SK-N-SH treated with all-trans-retinoic acid at 6 μM for 48 hours (cell line): ENCODE data around the gene DUSP18.
"Not testable (repeated sequence)": the region's sequence is repeated elsewhere in the genome, so short reads cannot be mapped to it uniquely, and the experiment has no call there.

Source experiments
- ATAC-seq: fragments of 200-7000 bp; cut with Tn5 transposase; 3 replicates; pipeline ENCODE4 v1.9.1; 2020; ENCODE audit warnings: mild to moderate bottlenecking, moderate library complexity
- ARNTL ChIP-seq: fragments of 450-650 bp; formaldehyde crosslinking; IDR thresholded peaks from 2 replicates; pipeline ENCODE4 v1.5.0; 2020; ENCODE audit warnings: low read depth, mild to moderate bottlenecking, moderate library complexity, borderline replicate concordance
- BACH2 ChIP-seq: fragments of 250-450 bp; sonication (Bioruptor Pico); IDR thresholded peaks from 2 replicates; pipeline ENCODE4 v1.9.0; 2021; ENCODE audit warnings: mild to moderate bottlenecking, borderline replicate concordance
- CSDC2 ChIP-seq: fragments of 250-450 bp; sonication (Bioruptor Pico); IDR thresholded peaks from 2 replicates; pipeline ENCODE4 v1.5.0; 2020; ENCODE audit warnings: mild to moderate bottlenecking, moderate library complexity
- ESRRG ChIP-seq: fragments of 250-450 bp; sonication (Bioruptor Pico); IDR thresholded peaks from 2 replicates; pipeline ENCODE4 v1.6.1; 2021; ENCODE audit warnings: mild to moderate bottlenecking
- ISL1 ChIP-seq: fragments of 250-450 bp; sonication (Bioruptor Pico); IDR thresholded peaks from 2 replicates; pipeline ENCODE4 v2.1.2; 2022; ENCODE audit warnings: mild to moderate bottlenecking, moderate library complexity
- OSR1 ChIP-seq: fragments of 250-450 bp; sonication (Bioruptor Pico); IDR thresholded peaks from 2 replicates; pipeline ENCODE4 v1.8.0; 2022; ENCODE audit warnings: moderate library complexity, mild to moderate bottlenecking, inconsistent platforms
- RARB ChIP-seq: fragments of 250-450 bp; sonication (Bioruptor Pico); IDR thresholded peaks from 2 replicates; pipeline ENCODE4 v1.8.0; 2021; ENCODE audit warnings: mild to moderate bottlenecking, moderate library complexity
- SNAI2 ChIP-seq: fragments of 250-450 bp; sonication (Bioruptor Pico); IDR thresholded peaks from 2 replicates; pipeline ENCODE4 v1.5.0; 2020; ENCODE audit warnings: mild to moderate bottlenecking, moderate library complexity
- TCF4 ChIP-seq: fragments of 250-450 bp; sonication (Bioruptor Pico); IDR thresholded peaks from 2 replicates; pipeline ENCODE4 v1.8.0; 2021; ENCODE audit warnings: mild to moderate bottlenecking, moderate library complexity, borderline replicate concordance
- TOX ChIP-seq: fragments of 250-450 bp; sonication (Bioruptor Pico); IDR thresholded peaks from 2 replicates; pipeline ENCODE4 v1.8.0; 2021; ENCODE audit warnings: mild to moderate bottlenecking, moderate library complexity, borderline replicate concordance
- ZC3H10 ChIP-seq: fragments of 250-450 bp; sonication (Bioruptor Pico); IDR thresholded peaks from 2 replicates; pipeline ENCODE4 v1.5.1; 2021; ENCODE audit warnings: mild to moderate bottlenecking, moderate library complexity
- ZFP30 ChIP-seq: fragments of 450-650 bp; formaldehyde crosslinking; IDR thresholded peaks from 2 replicates; pipeline ENCODE4 v1.5.0; 2022; ENCODE audit warnings: mild to moderate bottlenecking, moderate library complexity
- ZNF565 ChIP-seq: fragments of 450-650 bp; formaldehyde crosslinking; conservative IDR thresholded peaks from 2 replicates; pipeline ENCODE4 v1.5.0; 2020; ENCODE audit warnings: low read depth, mild to moderate bottlenecking, moderate library complexity
- ZNF70 ChIP-seq: fragments of 450-650 bp; formaldehyde crosslinking; IDR thresholded peaks from 2 replicates; pipeline ENCODE4 v1.5.0; 2020; ENCODE audit warnings: mild to moderate bottlenecking, moderate library complexity
- ZNF8 ChIP-seq: fragments of 450-650 bp; formaldehyde crosslinking; IDR thresholded peaks from 2 replicates; pipeline ENCODE4 v1.5.0; 2020; ENCODE audit warnings: mild to moderate bottlenecking, moderate library complexity
- TF ChIP-seq, protein P1 (sequence below): fragments of 250-450 bp; sonication (Bioruptor Pico); IDR thresholded peaks from 2 replicates; pipeline ENCODE4 v1.5.0; 2020; ENCODE audit warnings: mild to moderate bottlenecking, moderate library complexity
- TF ChIP-seq, protein P2 (sequence below): fragments of 250-450 bp; sonication (Bioruptor Pico); IDR thresholded peaks from 2 replicates; pipeline ENCODE4 v1.8.0; 2021; ENCODE audit warnings: low read depth, mild to moderate bottlenecking, moderate library complexity, borderline replicate concordance
- TF ChIP-seq, protein P3 (sequence below): fragments of 250-450 bp; sonication (Bioruptor Pico); IDR thresholded peaks from 2 replicates; pipeline ENCODE4 v1.8.0; 2020; ENCODE audit warnings: mild to moderate bottlenecking, moderate library complexity, borderline replicate concordance
- TF ChIP-seq, protein P4 (sequence below): fragments of 250-450 bp; sonication (Bioruptor Pico); IDR thresholded peaks from 2 replicates; pipeline ENCODE4 v1.5.1; 2020; ENCODE audit warnings: low read depth, mild to moderate bottlenecking, moderate library complexity

Gene DUSP18

DNA sequence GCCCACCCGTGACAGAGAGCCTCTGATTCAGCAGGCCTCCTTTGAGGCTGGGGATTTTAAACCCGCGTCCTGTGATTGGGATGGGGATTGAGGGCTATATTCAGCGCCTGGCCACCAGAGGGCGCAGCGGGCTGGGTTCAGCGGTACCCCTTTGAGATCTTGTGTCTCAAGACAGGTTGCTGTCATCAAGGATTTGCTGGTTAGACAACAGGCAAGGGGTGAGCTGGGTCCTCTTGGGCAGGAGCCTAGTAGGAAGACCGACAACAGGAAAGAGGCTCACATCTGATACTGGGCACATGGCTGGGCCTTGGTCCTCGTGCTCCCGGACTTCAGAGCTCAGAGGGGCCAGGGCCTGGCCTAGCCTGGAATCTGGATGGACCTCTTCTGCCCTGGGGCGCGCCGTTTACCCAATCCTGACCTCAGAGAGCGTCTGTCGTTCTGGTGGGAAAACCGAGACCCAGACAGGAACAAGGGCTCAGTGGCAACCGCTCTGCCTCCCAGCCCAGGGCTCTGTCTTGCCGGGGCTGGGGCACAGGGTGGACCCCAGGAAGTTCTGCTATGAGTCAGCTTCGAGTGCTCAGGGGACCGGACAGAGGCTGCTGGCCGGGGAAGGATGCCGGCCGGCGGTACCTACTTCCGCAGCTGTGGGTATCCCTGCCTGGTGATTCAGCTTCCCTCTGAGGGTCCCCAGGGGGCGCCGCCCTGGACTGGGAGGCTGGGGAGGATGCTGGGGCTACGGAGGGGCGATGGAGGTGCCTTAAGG is 33.0 kb downstream of the DUSP18 start:
- peak; percentile 80 for ATAC-seq
- TF ChIP-seq TCF4 (CRISPR knock-in tag) = no peak
- no peak for TF ChIP-seq CSDC2
- TF ChIP-seq, protein P1, sequence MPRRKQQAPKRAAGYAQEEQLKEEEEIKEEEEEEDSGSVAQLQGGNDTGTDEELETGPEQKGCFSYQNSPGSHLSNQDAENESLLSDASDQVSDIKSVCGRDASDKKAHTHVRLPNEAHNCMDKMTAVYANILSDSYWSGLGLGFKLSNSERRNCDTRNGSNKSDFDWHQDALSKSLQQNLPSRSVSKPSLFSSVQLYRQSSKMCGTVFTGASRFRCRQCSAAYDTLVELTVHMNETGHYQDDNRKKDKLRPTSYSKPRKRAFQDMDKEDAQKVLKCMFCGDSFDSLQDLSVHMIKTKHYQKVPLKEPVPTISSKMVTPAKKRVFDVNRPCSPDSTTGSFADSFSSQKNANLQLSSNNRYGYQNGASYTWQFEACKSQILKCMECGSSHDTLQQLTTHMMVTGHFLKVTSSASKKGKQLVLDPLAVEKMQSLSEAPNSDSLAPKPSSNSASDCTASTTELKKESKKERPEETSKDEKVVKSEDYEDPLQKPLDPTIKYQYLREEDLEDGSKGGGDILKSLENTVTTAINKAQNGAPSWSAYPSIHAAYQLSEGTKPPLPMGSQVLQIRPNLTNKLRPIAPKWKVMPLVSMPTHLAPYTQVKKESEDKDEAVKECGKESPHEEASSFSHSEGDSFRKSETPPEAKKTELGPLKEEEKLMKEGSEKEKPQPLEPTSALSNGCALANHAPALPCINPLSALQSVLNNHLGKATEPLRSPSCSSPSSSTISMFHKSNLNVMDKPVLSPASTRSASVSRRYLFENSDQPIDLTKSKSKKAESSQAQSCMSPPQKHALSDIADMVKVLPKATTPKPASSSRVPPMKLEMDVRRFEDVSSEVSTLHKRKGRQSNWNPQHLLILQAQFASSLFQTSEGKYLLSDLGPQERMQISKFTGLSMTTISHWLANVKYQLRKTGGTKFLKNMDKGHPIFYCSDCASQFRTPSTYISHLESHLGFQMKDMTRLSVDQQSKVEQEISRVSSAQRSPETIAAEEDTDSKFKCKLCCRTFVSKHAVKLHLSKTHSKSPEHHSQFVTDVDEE (CRISPR knock-in tag) = no peak
- no peak for TF ChIP-seq ZFP30
- no peak for TF ChIP-seq RARB (CRISPR knock-in tag)
- TF ChIP-seq SNAI2 (CRISPR knock-in tag) = no peak
- TF ChIP-seq OSR1 (CRISPR knock-in tag) = no peak
- TF ChIP-seq, protein P2, sequence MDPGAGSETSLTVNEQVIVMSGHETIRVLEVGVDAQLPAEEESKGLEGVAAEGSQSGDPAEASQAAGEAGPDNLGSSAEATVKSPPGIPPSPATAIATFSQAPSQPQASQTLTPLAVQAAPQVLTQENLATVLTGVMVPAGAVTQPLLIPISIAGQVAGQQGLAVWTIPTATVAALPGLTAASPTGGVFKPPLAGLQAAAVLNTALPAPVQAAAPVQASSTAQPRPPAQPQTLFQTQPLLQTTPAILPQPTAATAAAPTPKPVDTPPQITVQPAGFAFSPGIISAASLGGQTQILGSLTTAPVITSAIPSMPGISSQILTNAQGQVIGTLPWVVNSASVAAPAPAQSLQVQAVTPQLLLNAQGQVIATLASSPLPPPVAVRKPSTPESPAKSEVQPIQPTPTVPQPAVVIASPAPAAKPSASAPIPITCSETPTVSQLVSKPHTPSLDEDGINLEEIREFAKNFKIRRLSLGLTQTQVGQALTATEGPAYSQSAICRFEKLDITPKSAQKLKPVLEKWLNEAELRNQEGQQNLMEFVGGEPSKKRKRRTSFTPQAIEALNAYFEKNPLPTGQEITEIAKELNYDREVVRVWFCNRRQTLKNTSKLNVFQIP = no peak
- TF ChIP-seq ARNTL (CRISPR knock-in tag) = no peak
- no peak for TF ChIP-seq BACH2 (CRISPR knock-in tag)
- no peak for TF ChIP-seq ISL1 (CRISPR knock-in tag)
- TF ChIP-seq ZNF8 (CRISPR knock-in tag) = no peak
- no peak for TF ChIP-seq ZNF565
- TF ChIP-seq ZC3H10 (CRISPR knock-in tag) = no peak
- TF ChIP-seq, protein P3, sequence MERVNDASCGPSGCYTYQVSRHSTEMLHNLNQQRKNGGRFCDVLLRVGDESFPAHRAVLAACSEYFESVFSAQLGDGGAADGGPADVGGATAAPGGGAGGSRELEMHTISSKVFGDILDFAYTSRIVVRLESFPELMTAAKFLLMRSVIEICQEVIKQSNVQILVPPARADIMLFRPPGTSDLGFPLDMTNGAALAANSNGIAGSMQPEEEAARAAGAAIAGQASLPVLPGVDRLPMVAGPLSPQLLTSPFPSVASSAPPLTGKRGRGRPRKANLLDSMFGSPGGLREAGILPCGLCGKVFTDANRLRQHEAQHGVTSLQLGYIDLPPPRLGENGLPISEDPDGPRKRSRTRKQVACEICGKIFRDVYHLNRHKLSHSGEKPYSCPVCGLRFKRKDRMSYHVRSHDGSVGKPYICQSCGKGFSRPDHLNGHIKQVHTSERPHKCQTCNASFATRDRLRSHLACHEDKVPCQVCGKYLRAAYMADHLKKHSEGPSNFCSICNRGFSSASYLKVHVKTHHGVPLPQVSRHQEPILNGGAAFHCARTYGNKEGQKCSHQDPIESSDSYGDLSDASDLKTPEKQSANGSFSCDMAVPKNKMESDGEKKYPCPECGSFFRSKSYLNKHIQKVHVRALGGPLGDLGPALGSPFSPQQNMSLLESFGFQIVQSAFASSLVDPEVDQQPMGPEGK = no peak
- no peak for TF ChIP-seq ESRRG (CRISPR knock-in tag)
- TF ChIP-seq TOX (CRISPR knock-in tag) = no peak

DNA sequence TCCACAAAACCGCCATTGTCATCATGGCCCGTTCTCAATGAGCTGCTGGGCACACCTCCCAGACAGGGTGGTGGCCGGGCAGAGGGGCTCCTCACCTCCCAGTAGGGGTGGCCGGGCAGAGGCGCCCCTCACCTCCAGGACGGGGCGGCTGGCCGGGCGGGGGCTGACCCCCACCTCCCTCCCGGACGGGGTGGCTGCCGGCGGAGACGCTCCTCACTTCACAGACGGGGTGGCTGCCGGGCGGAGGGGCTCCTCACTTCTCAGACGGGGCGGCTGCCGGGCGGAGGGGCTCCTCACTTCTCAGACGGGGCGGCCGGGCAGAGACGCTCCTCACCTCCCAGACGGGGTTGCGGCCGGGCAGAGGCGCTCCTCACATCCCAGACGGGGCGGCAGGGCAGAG is 36.2 kb downstream of the DUSP18 start:
- ATAC-seq = not testable (repeated sequence)

DNA sequence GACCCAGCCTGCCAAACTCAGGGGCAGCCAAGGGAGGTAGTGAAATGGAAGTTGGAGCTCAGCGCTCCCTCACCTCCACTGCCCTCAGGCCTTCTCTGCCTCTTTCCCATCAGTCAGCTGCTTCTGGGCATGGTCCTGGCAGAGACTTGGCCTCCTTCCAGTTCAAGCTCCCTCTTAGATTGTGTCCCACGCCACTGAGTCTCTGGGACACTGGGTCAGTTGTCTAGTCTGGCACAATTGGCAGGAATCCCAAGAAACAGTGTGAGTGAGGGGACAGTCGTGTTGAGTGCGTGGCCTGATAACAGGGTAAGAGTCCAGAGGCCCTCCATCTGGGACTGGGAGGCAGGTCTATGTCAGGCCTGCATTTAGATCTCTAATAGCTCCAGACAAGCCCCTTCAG is 39.2 kb downstream of the DUSP18 start:
- no peak for TF ChIP-seq BACH2 (CRISPR knock-in tag)
- TF ChIP-seq, protein P1 (CRISPR knock-in tag) = 0 out of 2 replicates have a peak, but pooled peaks have one; percentile 30
- ATAC-seq = peak; percentile 40; the same call in 2 of the 3 replicates

DNA sequence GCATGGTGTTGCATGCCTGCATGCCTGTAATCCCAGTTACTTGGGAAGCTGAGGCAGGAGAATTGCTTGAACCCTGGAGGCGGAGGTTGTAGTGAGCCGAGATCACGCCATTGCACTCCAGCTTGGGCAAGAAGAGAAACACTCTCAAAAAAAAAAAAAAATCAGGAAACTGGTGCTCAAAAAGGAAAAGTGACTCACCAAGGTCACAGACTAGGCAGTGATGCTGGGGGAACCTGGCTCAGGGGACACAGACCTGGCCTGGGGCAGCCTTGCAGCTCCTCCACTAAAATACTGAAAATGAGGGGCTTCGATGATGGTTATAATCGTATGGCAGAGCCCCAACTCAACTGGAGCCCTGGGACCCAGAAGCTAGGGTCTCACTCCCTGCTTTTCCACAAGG is 40.2 kb downstream of the DUSP18 start:
- no peak for ATAC-seq
- no peak for TF ChIP-seq TOX (CRISPR knock-in tag)
- TF ChIP-seq, protein P2 = no peak
- no peak for TF ChIP-seq ZNF565
- no peak for TF ChIP-seq SNAI2 (CRISPR knock-in tag)
- TF ChIP-seq OSR1 (CRISPR knock-in tag) = no peak
- no peak for TF ChIP-seq ZFP30
- TF ChIP-seq, protein P4, sequence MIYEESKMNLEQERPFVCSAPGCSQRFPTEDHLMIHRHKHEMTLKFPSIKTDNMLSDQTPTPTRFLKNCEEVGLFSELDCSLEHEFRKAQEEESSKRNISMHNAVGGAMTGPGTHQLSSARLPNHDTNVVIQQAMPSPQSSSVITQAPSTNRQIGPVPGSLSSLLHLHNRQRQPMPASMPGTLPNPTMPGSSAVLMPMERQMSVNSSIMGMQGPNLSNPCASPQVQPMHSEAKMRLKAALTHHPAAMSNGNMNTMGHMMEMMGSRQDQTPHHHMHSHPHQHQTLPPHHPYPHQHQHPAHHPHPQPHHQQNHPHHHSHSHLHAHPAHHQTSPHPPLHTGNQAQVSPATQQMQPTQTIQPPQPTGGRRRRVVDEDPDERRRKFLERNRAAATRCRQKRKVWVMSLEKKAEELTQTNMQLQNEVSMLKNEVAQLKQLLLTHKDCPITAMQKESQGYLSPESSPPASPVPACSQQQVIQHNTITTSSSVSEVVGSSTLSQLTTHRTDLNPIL (CRISPR knock-in tag) = no peak
- no peak for TF ChIP-seq ZNF70 (CRISPR knock-in tag)
- no peak for TF ChIP-seq ZC3H10 (CRISPR knock-in tag)
- TF ChIP-seq ESRRG (CRISPR knock-in tag) = no peak
- TF ChIP-seq, protein P1 (CRISPR knock-in tag) = no peak
- TF ChIP-seq ARNTL (CRISPR knock-in tag) = no peak
- TF ChIP-seq ZNF8 (CRISPR knock-in tag) = no peak
